Activated T-cell treated with anti-CD3 and anti-CD28 coated beads, Interleukin-2, amount 50 U/mL, for 24 hours (primary cell): ENCODE measurements around the gene TSPAN18.

ENCODE experiments used
- DNase-seq: peaks from one replicate; pipeline ENCODE4 v3.0.0-alpha.2; 2020
- H3K27ac Mint-ChIP-seq: 2 replicates; pipeline ENCODE4 v1.8.0; 2020; ENCODE audit warnings: mild to moderate bottlenecking, mixed read lengths
- H3K27me3 Mint-ChIP-seq: 2 replicates; pipeline ENCODE4 v1.8.0; 2020; ENCODE audit warnings: mixed read lengths
- H3K36me3 Mint-ChIP-seq: 2 replicates; pipeline ENCODE4 v1.8.0; 2020; ENCODE audit warnings: low read depth, mixed read lengths
- H3K4me1 Mint-ChIP-seq: 2 replicates; pipeline ENCODE4 v1.8.0; 2020; ENCODE audit warnings: low read depth, mixed read lengths
- H3K4me3 Mint-ChIP-seq: 2 replicates; pipeline ENCODE4 v1.8.0; 2020; ENCODE audit warnings: mild to moderate bottlenecking, moderate library complexity, mixed read lengths
- H3K9me3 Mint-ChIP-seq: 2 replicates; pipeline ENCODE4 v1.8.0; 2020; ENCODE audit warnings: mixed read lengths

Gene TSPAN18

GRCh38 chr11:44954051-44954906 lies 227.5 kb downstream of the TSPAN18 start:
- no peaks in the 10 kb centered on the region for H3K9me3 Mint-ChIP-seq
- H3K27ac Mint-ChIP-seq = no peak overlapping the region
- peaks cover 11% of the 10 kb centered on the region for H3K4me1 Mint-ChIP-seq
- H3K4me3 Mint-ChIP-seq = no peak overlapping the region
- peaks cover 5% of the 10 kb centered on the region for H3K27me3 Mint-ChIP-seq
- no peak for DNase-seq
- no peaks in the 10 kb centered on the region for H3K36me3 Mint-ChIP-seq

DNA sequence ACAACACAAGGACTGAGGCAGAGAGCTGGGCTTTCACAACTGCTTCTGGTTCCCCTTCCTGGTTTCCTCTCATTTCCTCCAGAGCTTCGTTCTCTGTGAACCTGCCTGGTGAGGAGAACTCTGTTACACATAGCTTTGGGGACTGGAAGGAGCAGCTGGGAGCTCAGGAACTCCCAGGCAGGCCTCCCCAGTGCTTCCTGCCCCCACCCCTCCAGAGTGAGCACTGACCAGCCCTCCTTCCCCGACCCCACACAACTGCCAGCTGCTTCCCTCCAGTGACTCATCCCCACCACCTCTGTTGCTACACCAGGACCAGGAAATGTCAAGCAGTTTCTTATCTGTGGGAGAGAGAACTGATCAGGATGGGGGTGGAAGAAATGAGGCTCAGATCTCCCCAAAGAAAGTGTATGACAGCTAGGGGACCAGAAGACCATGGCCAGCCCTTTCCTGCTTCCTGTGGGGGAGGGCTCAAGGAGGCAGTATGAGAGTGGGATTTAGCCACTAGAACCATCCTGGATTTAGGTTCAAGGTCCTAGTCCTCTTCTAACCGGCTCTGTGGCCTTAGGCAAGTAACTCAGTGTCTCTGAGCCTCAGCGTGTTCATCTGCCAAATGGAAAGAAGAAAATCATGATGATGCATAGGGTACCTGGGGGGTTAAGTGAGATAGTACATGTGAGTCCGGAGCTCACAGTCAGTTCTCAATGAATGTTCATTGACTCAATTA lies 228.4 kb downstream of the TSPAN18 start:
- peaks cover 11% of the 10 kb centered on the region for H3K4me1 Mint-ChIP-seq
- H3K36me3 Mint-ChIP-seq = no peaks in the 10 kb centered on the region
- no peak for DNase-seq
- no peak overlapping the region for H3K4me3 Mint-ChIP-seq
- H3K27ac Mint-ChIP-seq = no peak overlapping the region
- H3K9me3 Mint-ChIP-seq = no peaks in the 10 kb centered on the region
- H3K27me3 Mint-ChIP-seq = peaks cover 4% of the 10 kb centered on the region

DNA sequence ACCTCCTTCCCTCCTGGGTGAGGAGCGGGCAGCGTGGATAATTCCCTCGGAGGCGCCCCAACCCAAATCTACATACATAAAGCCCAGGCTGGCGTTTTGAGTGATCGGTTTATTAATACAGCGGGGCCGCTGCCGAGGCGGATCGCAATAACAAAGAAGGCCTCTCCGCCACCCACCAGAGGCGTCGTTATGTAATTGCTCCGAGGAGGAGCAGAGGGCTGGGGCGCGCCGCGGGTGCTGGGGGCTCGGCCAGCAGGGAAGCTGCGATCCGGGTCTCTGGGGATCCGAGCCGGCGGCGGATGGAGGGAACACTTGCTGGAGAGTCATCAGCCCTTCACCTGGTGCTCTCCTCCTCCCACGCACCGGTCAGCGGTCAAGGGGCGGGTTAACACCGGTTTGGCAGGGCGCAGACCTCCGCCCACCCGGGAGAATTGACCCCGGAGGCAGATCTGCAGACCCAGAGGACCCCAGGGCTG lies 230.3 kb downstream of the TSPAN18 start:
- H3K4me3 Mint-ChIP-seq = no peak overlapping the region
- no peaks in the 10 kb centered on the region for H3K36me3 Mint-ChIP-seq
- peaks cover 4% of the 10 kb centered on the region for H3K27me3 Mint-ChIP-seq
- no peaks in the 10 kb centered on the region for H3K9me3 Mint-ChIP-seq
- DNase-seq = no peak
- H3K27ac Mint-ChIP-seq = no peak overlapping the region
- peaks cover 8% of the 10 kb centered on the region for H3K4me1 Mint-ChIP-seq

DNA sequence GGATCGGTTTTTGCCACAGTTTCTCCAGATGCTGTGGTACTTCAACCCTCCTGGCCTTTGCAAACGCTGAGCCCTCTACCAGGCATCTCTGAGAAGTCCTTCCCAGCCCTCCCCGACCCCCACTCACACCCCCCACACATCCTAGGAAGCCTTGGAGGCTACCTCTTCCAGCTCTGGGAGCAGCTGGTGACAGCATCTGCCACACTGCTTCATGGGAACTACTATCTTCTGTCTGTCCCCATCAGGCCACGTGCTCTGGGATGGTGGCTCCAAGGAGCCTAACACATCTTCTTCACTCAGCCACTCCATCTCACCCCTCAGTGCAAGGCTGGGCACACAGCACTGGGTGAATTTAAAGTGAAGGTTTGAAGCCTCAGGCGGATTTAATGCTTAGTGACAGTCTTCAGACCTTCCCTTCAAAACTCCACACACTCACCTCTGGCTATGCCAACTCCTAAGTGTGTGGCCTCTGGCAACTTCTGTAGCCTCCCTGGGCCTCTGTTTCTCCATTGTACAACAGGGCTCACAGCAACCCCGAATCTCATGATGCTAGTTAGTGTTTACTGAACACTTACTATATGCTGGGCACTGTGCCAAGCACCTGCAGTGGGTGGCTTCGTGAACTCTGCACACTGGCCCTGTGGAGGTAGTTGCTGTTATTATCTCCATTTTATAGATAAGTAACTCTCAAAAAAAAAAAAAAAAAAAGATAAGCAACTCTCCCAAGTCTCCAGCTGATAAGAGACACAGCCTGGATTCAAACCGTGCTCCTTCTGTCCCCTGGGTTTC lies 231.2 kb downstream of the TSPAN18 start:
- H3K36me3 Mint-ChIP-seq = no peaks in the 10 kb centered on the region
- H3K27me3 Mint-ChIP-seq = peaks cover 4% of the 10 kb centered on the region
- H3K27ac Mint-ChIP-seq = no peak overlapping the region
- H3K4me1 Mint-ChIP-seq = peaks cover 8% of the 10 kb centered on the region
- no peak for DNase-seq
- no peaks in the 10 kb centered on the region for H3K9me3 Mint-ChIP-seq
- H3K4me3 Mint-ChIP-seq = no peak overlapping the region

DNA sequence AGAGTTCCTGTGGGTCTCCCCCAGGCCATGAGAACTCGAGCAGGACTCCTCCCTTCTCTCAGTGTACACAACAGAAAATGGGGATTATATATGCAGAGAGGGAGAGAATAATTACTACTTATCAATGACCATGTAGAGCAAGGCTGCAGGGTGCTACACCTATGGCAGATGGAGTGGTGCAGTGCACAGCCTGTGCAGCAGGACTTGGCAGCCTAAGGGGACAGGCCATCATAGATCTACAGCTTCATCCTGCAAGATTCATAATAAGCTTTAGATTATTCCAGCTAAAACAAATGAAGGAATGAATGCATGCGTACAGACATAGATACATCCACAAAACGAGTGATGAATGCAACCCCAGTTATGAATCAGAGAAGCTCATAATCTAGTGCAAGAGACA lies 232.3 kb downstream of the TSPAN18 start:
- Mint-ChIP-seq H3K27me3 (peaks cover 4% of the 10 kb centered on the region), H3K4me3 (no peak overlapping the region), H3K27ac (no peak overlapping the region), H3K9me3 (no peaks in the 10 kb centered on the region), H3K36me3 (no peaks in the 10 kb centered on the region), H3K4me1 (peaks cover 8% of the 10 kb centered on the region)
- DNase-seq = no peak

GRCh38 chr11:44960200-44960845 lies 233.6 kb downstream of the TSPAN18 start:
- Mint-ChIP-seq H3K36me3 (no peaks in the 10 kb centered on the region), H3K27ac (no peak overlapping the region), H3K4me3 (no peak overlapping the region), H3K9me3 (no peaks in the 10 kb centered on the region), H3K4me1 (peaks cover 3% of the 10 kb centered on the region), H3K27me3 (peaks cover 4% of the 10 kb centered on the region)
- DNase-seq = no peak

DNA sequence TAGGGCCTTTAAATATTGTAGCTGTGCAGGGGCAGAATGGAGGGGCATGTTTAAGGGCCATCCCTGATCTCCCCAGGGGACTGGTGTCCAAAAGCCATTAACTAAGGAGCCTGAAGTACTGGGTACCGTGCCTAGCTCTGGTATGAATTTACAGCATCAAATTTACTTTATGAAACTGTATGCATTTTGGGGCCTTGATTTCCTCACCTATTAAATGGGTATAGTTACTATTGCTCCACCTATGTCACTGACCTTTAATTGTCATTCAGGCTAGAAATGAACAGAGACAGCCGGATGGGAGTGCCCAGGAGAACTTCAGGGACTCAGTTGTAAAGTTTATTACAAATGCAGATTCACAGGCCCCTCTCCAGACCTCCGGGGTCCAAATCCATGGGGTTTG lies 235.7 kb downstream of the TSPAN18 start:
- Mint-ChIP-seq H3K27me3 (no peaks in the 10 kb centered on the region), H3K4me1 (no peaks in the 10 kb centered on the region), H3K27ac (no peak overlapping the region), H3K9me3 (no peaks in the 10 kb centered on the region), H3K36me3 (no peaks in the 10 kb centered on the region), H3K4me3 (no peak overlapping the region)
- no peak for DNase-seq

GRCh38 chr11:44963136-44963535 lies 236.4 kb downstream of the TSPAN18 start:
- Mint-ChIP-seq H3K4me1 (no peaks in the 10 kb centered on the region), H3K36me3 (no peaks in the 10 kb centered on the region), H3K9me3 (no peaks in the 10 kb centered on the region), H3K4me3 (no peak overlapping the region), H3K27me3 (no peaks in the 10 kb centered on the region), H3K27ac (no peak overlapping the region)
- DNase-seq = no peak

DNA sequence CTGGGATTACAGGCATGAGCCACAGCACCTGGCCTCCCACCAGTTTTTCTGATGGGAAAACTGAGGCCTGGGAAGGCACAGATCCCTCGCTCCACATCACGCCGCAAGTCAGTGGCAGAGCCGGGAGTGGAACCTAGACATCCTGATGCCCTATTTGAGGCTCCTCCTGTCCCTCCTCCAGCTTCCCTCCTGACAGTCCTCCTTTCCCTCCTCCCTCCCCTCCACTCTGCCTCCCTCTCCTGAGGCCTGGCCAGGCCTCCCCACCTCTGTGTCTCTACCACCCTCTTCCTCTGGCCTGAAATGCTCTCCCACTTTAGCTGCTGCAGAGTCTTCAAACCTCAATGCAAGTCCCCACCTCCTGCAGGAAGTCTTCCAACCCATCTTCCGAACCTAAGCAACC lies 237.2 kb downstream of the TSPAN18 start:
- Mint-ChIP-seq H3K27ac (no peak overlapping the region), H3K27me3 (no peaks in the 10 kb centered on the region), H3K9me3 (no peaks in the 10 kb centered on the region), H3K36me3 (no peaks in the 10 kb centered on the region), H3K4me3 (no peak overlapping the region), H3K4me1 (no peaks in the 10 kb centered on the region)
- no peak for DNase-seq

DNA sequence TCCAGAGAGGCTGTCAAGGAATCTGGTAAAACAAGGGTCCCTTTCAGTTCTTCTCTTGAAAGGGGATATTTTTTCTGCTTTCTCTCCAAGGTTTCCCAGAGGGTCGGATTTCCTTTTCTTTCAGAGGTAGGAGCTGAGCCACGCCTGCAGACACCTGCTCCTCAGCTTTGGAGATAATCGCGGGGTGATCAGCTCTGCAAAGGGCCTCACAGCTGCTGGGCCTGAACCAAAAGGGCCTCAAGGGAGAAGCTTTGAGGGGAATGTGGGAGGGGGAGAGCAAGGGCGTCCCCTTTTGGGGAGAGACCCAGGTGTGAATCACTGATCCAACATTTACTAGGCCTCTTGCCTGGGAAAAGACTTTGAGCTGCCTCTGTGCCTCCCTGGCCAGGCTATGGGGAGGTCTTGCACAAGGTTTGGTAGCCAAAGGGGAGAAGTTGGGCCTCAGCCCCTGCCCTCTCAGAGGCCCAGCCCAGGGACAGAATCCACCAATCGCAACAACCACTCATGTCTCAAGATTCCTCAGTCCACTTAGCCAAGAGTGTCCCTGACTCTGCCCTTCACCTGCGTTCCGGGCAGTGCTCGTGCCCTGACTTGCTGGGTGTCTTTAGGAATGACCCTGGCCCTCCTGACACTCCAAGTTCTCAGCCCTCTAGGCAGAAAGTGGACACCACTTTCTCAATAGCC lies 237.9 kb downstream of the TSPAN18 start:
- Mint-ChIP-seq H3K27ac (no peak overlapping the region), H3K9me3 (no peaks in the 10 kb centered on the region), H3K36me3 (no peaks in the 10 kb centered on the region), H3K27me3 (no peaks in the 10 kb centered on the region), H3K4me3 (no peak overlapping the region), H3K4me1 (no peaks in the 10 kb centered on the region)
- no peak for DNase-seq

DNA sequence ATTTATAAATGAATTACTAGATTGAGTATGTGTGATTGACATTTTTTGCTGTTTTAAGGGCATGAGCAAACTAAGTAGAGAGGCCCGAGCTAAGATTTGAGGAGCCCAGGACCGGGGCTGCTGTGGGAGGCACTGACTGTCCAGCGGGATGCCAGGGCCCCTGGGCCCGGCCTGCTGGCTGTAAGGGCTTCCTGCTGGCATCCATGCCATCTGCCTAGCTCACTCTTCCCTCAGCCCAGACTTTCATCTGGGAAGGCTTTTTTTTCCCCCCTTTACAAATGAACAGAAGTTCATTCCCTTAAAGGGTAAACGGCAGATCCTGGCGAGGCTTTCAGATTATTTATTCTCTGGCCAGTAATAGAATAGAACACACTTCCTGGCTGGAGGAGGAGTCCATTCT lies 239.9 kb downstream of the TSPAN18 start:
- no peak overlapping the region for H3K4me3 Mint-ChIP-seq
- no peaks in the 10 kb centered on the region for H3K9me3 Mint-ChIP-seq
- DNase-seq = no peak
- no peaks in the 10 kb centered on the region for H3K4me1 Mint-ChIP-seq
- no peaks in the 10 kb centered on the region for H3K36me3 Mint-ChIP-seq
- no peaks in the 10 kb centered on the region for H3K27me3 Mint-ChIP-seq
- no peak overlapping the region for H3K27ac Mint-ChIP-seq

GRCh38 chr11:44967930-44968496 lies 241.3 kb downstream of the TSPAN18 start:
- H3K36me3 Mint-ChIP-seq = no peaks in the 10 kb centered on the region
- H3K4me3 Mint-ChIP-seq = no peak overlapping the region
- H3K27me3 Mint-ChIP-seq = no peaks in the 10 kb centered on the region
- no peak for DNase-seq
- H3K4me1 Mint-ChIP-seq = no peaks in the 10 kb centered on the region
- no peak overlapping the region for H3K27ac Mint-ChIP-seq
- H3K9me3 Mint-ChIP-seq = no peaks in the 10 kb centered on the region

DNA sequence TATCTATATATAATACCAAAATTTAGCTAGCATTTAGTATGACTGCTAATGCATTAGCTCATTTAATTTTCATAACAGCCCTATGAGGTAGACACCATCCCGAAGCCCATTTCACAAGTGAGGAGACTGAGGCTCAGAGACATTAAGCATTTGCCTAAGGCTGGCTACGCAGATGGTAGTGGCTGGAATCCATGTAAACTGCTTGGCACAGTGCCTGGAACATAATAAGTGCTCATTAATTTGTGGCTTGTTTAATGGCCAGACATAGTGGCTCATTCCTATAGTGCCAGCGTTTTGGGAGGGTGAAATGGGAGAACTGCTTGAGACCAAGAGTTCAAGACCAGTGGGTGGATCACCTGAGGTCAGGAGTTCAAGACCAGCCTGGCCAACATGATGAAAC lies 241.7 kb downstream of the TSPAN18 start:
- H3K4me1 Mint-ChIP-seq = no peaks in the 10 kb centered on the region
- H3K4me3 Mint-ChIP-seq = no peak overlapping the region
- H3K27me3 Mint-ChIP-seq = no peaks in the 10 kb centered on the region
- no peak for DNase-seq
- no peaks in the 10 kb centered on the region for H3K9me3 Mint-ChIP-seq
- no peak overlapping the region for H3K27ac Mint-ChIP-seq
- H3K36me3 Mint-ChIP-seq = no peaks in the 10 kb centered on the region
